NCI-H2029 treated with DMSO at 0.1 percent for 48 hours (cell line): ENCODE data around the gene NFASC.

Experiments used
- DNase-seq: peaks from one replicate; lab custom pipeline; 2025; lab: John Stamatoyannopoulos, UW

NFASC gene

DNA sequence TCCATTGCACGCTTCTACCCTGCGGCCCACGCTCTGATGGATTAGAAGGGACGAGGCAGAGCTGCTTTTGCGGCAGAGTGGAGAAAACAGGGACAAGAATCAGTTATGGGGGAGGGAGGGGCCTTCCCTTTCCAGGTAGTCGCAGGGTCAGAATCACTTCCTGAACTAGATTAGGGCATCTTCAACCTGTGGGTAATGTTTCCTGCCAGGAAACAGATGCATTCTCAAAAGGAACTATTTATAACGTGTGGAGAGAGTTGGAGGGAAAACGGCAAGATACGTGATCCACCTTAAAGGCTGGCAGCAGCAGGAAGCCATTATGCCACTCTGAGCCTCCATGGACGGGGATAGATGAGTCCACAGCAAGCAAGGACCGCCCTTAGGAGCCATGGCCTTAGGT is 112.5 kb downstream of the NFASC start:
- DNase-seq, result no peak

DNA sequence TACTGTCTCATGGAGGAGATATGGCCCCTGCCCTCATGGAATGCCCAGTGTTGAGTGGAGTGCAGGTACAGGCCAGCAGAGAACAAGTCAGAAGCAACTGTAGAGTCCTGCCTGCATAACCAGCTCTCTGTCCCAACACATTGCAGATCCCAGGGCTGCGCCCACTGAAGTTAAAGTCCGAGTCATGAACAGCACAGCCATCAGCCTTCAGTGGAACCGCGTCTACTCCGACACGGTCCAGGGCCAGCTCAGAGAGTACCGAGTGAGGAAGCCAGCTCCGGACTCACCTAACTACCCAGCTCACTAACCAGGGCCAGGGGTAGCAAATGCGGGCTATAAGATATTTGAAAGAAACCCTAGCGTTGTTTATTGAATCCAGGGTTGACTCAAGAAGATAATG is 113.2 kb downstream of the NFASC start:
- no peak for DNase-seq

- no peak for DNase-seq
Observed at GRCh38 chr1:204984499-204984898, 113.8 kb downstream of the NFASC start.

- no peak for DNase-seq
Observed at GRCh38 chr1:204986181-204986580, 115.5 kb downstream of the NFASC start.

GRCh38 chr1:204987689-204988088 is 117.0 kb downstream of the NFASC start:
- no peak for DNase-seq

DNA sequence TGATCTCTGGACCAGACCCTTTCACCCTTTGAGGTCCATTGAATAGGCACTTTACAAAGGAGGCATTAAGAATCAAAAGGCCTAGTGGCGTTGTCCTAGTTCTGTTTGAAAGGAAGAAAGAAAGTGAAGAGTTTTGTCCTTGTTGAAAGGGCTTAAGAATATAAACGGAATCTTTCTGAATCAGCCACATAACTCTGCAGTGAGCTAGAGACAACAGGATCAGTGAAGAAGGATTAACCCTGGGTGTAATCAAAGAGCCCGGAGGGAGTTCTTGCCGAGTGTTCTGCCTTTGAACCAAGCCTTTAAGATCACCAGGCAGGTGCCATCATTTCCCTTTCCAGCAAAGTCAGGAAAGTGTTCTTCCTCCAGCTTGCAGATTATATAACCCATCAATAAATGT is 117.5 kb downstream of the NFASC start:
- no peak for DNase-seq

GRCh38 chr1:204989266-204990058 is 118.8 kb downstream of the NFASC start:
- DNase-seq, result peak; percentile 41

GRCh38 chr1:204990059-204990664 is 119.5 kb downstream of the NFASC start:
- no peak for DNase-seq

GRCh38 chr1:204990721-204991341 is 120.2 kb downstream of the NFASC start:
- no peak for DNase-seq

DNA sequence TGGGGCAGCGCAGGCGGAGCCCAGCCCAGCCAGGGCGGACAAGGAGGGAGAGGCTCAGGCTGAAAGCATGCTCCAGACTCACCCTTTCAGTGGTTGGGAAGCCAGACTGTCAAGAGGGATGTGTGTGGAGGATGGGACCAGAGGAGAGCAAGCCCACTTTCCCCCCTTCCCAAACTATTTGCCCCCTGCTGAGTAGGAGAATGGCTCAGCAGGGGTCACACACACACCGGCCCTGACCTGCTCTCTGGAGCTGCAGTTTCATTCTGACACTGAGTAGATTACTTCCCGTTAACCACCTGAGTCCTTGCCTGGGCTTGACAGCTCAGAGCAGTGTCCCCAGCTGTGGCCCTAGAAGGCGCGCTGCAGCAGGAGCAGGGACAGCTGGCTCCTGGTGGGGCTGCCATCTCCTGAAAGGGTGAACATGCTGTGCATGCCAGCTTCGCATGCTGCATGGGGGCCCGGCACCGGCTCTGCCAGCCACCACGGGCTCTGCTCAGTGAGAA is 120.7 kb downstream of the NFASC start:
- DNase-seq, result no peak

- no peak for DNase-seq
Observed at GRCh38 chr1:204992201-204992997, 121.7 kb downstream of the NFASC start.

GRCh38 chr1:204992998-204993314 is 122.3 kb downstream of the NFASC start:
- no peak for DNase-seq

GRCh38 chr1:204994086-204994862 is 123.6 kb downstream of the NFASC start:
- no peak for DNase-seq

DNA sequence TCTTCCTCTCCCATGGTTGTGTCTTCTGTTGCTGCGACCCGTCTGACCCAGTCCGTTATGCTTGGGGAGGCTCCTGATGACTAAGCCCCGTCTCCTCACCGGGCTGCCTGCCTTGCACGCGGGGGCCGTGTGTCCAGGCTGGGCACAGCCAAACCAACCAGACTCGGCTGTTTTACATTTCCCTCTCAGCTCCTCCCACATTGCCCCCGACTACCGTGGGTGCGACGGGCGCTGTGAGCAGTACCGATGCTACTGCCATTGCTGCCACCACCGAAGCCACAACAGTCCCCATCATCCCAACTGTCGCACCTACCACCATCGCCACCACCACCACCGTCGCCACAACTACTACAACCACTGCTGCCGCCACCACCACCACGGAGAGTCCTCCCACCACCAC is 126.3 kb downstream of the NFASC start:
- DNase-seq, result no peak

GRCh38 chr1:204997591-204998355 is 127.1 kb downstream of the NFASC start:
- DNase-seq, result no peak

GRCh38 chr1:205001162-205001561 is 130.5 kb downstream of the NFASC start:
- DNase-seq, result no peak

- DNase-seq, result no peak
Observed at GRCh38 chr1:205002705-205003104, 132.0 kb downstream of the NFASC start.

DNA sequence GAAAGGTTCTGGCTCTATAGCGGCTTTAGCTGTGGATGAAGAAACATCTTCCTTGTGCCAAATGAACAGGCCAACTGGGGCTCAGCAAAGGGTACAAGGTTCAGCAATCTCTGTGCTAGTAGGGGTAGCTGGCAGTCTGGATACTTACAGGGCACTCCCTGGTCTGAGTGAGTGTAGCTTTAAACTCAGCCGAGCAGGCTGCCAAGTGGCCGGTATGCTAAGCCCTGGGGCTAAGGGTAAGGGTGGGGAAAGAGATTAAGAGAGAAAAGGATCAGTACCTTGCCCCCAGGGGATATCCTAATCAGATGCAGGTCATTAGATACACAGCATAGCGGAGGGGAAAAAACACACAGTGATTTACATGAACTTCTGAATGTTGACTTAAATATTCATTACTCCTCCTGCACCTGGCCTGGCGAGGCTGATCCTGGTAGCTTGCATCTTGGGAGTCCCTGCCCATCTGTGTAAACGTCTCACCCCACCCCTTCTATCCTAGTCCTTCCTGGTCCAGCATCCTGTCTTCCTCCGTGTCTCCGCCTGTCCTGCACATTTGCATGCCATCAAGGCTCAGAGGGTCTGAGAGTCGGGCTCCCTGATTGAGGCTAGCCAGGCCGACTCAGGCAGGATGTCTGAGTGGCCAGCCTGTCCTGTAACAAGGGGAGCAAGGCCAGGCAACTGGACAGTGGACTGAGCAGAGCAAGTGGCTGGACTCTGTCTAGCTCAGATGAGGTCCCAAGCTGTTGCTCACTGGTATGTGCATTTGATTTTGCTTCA is 132.9 kb downstream of the NFASC start:
- no peak for DNase-seq

DNA sequence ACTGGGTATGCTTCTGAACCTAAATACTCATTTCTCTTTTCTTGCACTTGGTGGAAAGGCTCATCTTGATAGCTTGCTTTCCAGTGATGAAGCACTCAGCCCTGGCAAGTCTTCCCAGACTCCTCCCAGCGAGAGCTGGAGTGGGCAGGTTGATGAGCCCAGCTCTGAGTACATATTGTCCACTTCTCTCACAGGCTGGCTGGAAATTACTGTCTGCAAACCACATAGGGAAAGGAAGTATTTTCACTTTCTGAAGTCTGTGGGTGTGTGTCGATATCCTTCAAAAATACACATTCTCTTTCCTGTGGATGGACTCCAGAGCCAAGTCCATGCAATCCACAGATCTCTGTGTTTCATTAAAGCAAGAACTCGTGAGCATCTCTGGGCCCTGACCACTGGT is 133.7 kb downstream of the NFASC start:
- DNase-seq, result no peak

DNA sequence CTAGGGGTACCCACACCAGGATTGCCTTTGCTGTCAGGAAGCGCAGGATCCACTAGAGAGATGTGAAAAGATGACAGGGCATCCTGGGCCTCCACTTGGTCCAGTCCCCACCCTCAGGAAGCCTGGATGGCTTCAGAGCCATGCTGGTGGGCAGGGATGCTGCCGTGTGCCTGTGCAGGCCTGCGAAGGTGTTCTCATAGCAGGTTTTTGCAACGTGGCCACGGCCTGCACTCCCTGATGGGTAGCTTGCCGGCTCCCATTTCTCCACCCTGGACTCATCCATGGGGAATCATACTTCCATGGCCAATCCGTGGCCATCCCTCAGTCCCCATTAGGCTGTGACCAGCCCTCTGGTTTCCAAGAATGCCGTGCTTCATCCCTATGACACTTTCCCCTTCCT is 138.2 kb downstream of the NFASC start:
- no peak for DNase-seq
